WTC11 (cell line): ENCODE results near the gene NOS1. TPM values are rescaled to one million over a fixed set of nuclear protein-coding genes. Genes with fewer than 3 reads are reported as not detected.

Experiments used
- ATAC-seq: fragments of 200-7000 bp; cut with Tn5 transposase; 2 replicates; pipeline ENCODE4 v1.10.0; 2021; ENCODE audit warnings: mild to moderate bottlenecking, moderate library complexity
- CTCF ChIA-PET: fragments of 300-600 bp; sonication (Branson Sonifier 250); formaldehyde crosslinking; loops from one replicate; lab custom pipeline; 2021; ENCODE audit warnings: antibody characterized with exemption; lab: Charles Lee
- POLR2A ChIA-PET: fragments of 350-600 bp; sonication (Branson Sonifier 250); formaldehyde crosslinking; loops from one replicate; lab custom pipeline; 2021; ENCODE audit warnings: antibody characterized with exemption; lab: Charles Lee
- DNase-seq: peaks from one replicate; pipeline ENCODE4 v3.0.0; 2021; ENCODE audit warnings: low spot score
- H3K27ac Mint-ChIP-seq: 2 replicates; pipeline ENCODE4 v1.8.0; 2021; ENCODE audit warnings: mixed read lengths
- H3K27me3 Mint-ChIP-seq: 2 replicates; pipeline ENCODE4 v1.8.0; 2021; ENCODE audit warnings: low read depth, mild to moderate bottlenecking, moderate library complexity, mixed read lengths
- H3K36me3 Mint-ChIP-seq: 2 replicates; pipeline ENCODE4 v1.8.0; 2021; ENCODE audit warnings: mixed read lengths
- H3K4me1 Mint-ChIP-seq: 2 replicates; pipeline ENCODE4 v1.8.0; 2022; ENCODE audit warnings: mixed read lengths
- H3K4me3 Mint-ChIP-seq: 2 replicates; pipeline ENCODE4 v1.8.0; 2021; ENCODE audit warnings: mild to moderate bottlenecking, moderate library complexity, mixed read lengths
- H3K9me3 Mint-ChIP-seq: 2 replicates; pipeline ENCODE4 v1.8.0; 2021; ENCODE audit warnings: mixed read lengths
- GABPB1 ChIP-seq: sonication (generic); formaldehyde crosslinking; IDR thresholded peaks from 2 replicates; pipeline ENCODE4 v1.8.1; 2023; ENCODE audit warnings: mild to moderate bottlenecking, missing genetic modification reagents
- NR1H2 ChIP-seq: sonication (generic); formaldehyde crosslinking; IDR thresholded peaks from 2 replicates; pipeline ENCODE4 v1.9.0; 2021; ENCODE audit warnings: mild to moderate bottlenecking, moderate library complexity, missing genetic modification reagents
- NR2C2 ChIP-seq: sonication (generic); formaldehyde crosslinking; IDR thresholded peaks from 2 replicates; pipeline ENCODE4 v1.8.0; 2022; ENCODE audit warnings: mild to moderate bottlenecking, missing genetic modification reagents
- RORB ChIP-seq: fragments of 250-450 bp; sonication (Bioruptor Pico); IDR thresholded peaks from 2 replicates; pipeline ENCODE4 v1.9.0; 2021; ENCODE audit warnings: mild to moderate bottlenecking
- SMAD3 ChIP-seq: sonication (generic); formaldehyde crosslinking; IDR thresholded peaks from 2 replicates; pipeline ENCODE4 v1.8.0; 2022; ENCODE audit warnings: missing genetic modification reagents, mild to moderate bottlenecking, borderline replicate concordance
- SMAD4 ChIP-seq: sonication (generic); formaldehyde crosslinking; IDR thresholded peaks from 2 replicates; pipeline ENCODE4 v1.8.0; 2022; ENCODE audit warnings: mild to moderate bottlenecking, missing genetic modification reagents
- TEAD4 ChIP-seq: sonication (generic); formaldehyde crosslinking; IDR thresholded peaks from 2 replicates; pipeline ENCODE4 v1.8.0; 2022; ENCODE audit warnings: mild to moderate bottlenecking, missing genetic modification reagents
- ZNF138 ChIP-seq: sonication (generic); formaldehyde crosslinking; conservative IDR thresholded peaks from 2 replicates; pipeline ENCODE4 v1.8.1; 2022; ENCODE audit warnings: mild to moderate bottlenecking, moderate library complexity, missing genetic modification reagents
- ZNF219 ChIP-seq: sonication (generic); formaldehyde crosslinking; IDR thresholded peaks from 2 replicates; pipeline ENCODE4 v1.8.0; 2023; ENCODE audit warnings: missing genetic modification reagents, mild to moderate bottlenecking, borderline replicate concordance
- ZNF232 ChIP-seq: sonication (generic); formaldehyde crosslinking; IDR thresholded peaks from 2 replicates; pipeline ENCODE4 v1.8.0; 2022; ENCODE audit warnings: mild to moderate bottlenecking, missing genetic modification reagents
- ZNF423 ChIP-seq: fragments of 250-450 bp; sonication (Bioruptor Pico); IDR thresholded peaks from 2 replicates; pipeline ENCODE4 v2.1.2; 2022; ENCODE audit warnings: mild to moderate bottlenecking, moderate library complexity
- total RNA-seq: library from RNA; stranded (reverse); gene quantifications from 3 replicates; pipeline ENCODE4 v1.2.3, GENCODE V29; 2021
- TF ChIP-seq, protein P1 (sequence below): sonication (generic); formaldehyde crosslinking; IDR thresholded peaks from 2 replicates; pipeline ENCODE4 v1.8.1; 2023; ENCODE audit warnings: mild to moderate bottlenecking, missing genetic modification reagents, borderline replicate concordance
- TF ChIP-seq, protein P2 (sequence below): sonication (generic); formaldehyde crosslinking; IDR thresholded peaks from 2 replicates; pipeline ENCODE4 v1.8.0; 2023; ENCODE audit warnings: mild to moderate bottlenecking, missing genetic modification reagents
- TF ChIP-seq, protein P3 (sequence below): fragments of 200-600 bp; IDR thresholded peaks from 2 replicates; pipeline ENCODE4 v1.8.0; 2022; ENCODE audit warnings: antibody characterized with exemption
- TF ChIP-seq, protein P4 (sequence below): sonication (generic); formaldehyde crosslinking; IDR thresholded peaks from 2 replicates; pipeline ENCODE4 v1.8.1; 2023; ENCODE audit warnings: mild to moderate bottlenecking, moderate library complexity, missing genetic modification reagents
- TF ChIP-seq, protein P5 (sequence below): sonication (generic); formaldehyde crosslinking; IDR thresholded peaks from 2 replicates; pipeline ENCODE4 v1.8.0; 2022; ENCODE audit warnings: mild to moderate bottlenecking, missing genetic modification reagents

Gene NOS1
- total RNA-seq, 1 experiment from 2014 or later = 4.5 TPM

DNA sequence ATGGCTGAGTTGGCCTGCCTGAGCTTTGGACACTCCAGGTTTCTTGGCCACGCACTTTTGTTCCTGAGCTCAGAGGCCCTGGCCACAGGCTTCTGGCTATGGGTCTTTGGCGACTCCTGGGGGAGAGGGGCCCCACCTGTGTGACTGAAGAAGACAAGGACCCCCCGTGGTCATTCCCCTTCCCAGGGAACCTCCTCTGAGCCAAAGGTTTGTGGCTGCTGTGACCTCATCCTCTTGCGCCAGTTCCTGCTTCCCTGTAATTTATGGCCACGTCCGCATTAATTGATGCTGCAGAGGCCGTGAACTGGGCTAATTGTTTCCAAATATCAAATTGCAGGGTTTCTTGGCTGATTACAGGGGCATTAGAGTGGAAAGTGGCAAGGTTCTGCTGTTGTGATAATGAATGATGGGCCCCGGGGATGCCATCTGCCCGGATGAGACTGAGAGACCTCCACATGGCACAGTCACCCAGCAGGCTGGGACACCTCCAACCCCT lies 27.6 kb upstream of the NOS1 start:
- peaks cover 4% of the 10 kb centered on the region; the same call in 1 of the 2 replicates for H3K27me3 Mint-ChIP-seq
- H3K36me3 Mint-ChIP-seq = no peaks in the 10 kb centered on the region
- ChIA-PET CTCF (interaction anchor here (1.1 to 1.2 kb wide), 2 partner anchors 20 to 22 kb away, joined by 3 to 4 read pairs; no protein-coding TSS in a partner anchor), POLR2A (no interaction called here)
- H3K9me3 Mint-ChIP-seq = peaks cover 4% of the 10 kb centered on the region; the same call in 1 of the 2 replicates
- no peaks in the 10 kb centered on the region for H3K4me1 Mint-ChIP-seq
- no peak for TF ChIP-seq ZNF423
- H3K4me3 Mint-ChIP-seq = no peak overlapping the region
- DNase-seq = no peak
- no peak for ATAC-seq
- no peak overlapping the region for H3K27ac Mint-ChIP-seq

DNA sequence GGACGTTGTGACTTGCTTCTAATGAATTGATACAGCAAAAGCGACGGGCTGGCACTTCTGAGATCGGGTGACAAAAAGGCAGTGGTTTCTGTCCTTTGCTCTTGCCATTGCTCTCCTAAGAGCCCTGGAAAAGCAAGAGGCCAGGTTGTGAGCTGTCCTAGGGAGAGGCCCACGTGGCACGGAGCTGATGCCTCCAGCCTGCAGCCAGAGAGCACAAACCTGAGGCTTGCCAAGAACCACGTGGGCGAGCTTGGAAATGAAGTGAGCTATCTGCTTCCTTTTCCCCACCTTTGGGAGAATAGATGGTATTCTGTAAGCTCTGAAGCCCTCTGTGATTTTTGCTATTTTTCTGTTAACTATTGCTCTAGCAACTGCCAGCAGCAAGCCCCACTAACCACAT lies 26.4 kb upstream of the NOS1 start:
- no peaks in the 10 kb centered on the region for H3K4me1 Mint-ChIP-seq
- no peaks in the 10 kb centered on the region; the same call in 1 of the 2 replicates for H3K27me3 Mint-ChIP-seq
- CTCF ChIA-PET = interaction anchor here (1.1 to 2.1 kb wide), 2 partner anchors 19 to 21 kb away, joined by 4 to 9 read pairs; no protein-coding TSS in a partner anchor
- H3K36me3 Mint-ChIP-seq = no peaks in the 10 kb centered on the region
- no peak overlapping the region for H3K27ac Mint-ChIP-seq
- TF ChIP-seq GABPB1 (CRISPR knock-in tag) (no peak), RORB (CRISPR knock-in tag) (no peak), TEAD4 (no peak), ZNF219 (CRISPR knock-in tag) (no peak), SMAD4 (no peak)
- TF ChIP-seq, protein P1, sequence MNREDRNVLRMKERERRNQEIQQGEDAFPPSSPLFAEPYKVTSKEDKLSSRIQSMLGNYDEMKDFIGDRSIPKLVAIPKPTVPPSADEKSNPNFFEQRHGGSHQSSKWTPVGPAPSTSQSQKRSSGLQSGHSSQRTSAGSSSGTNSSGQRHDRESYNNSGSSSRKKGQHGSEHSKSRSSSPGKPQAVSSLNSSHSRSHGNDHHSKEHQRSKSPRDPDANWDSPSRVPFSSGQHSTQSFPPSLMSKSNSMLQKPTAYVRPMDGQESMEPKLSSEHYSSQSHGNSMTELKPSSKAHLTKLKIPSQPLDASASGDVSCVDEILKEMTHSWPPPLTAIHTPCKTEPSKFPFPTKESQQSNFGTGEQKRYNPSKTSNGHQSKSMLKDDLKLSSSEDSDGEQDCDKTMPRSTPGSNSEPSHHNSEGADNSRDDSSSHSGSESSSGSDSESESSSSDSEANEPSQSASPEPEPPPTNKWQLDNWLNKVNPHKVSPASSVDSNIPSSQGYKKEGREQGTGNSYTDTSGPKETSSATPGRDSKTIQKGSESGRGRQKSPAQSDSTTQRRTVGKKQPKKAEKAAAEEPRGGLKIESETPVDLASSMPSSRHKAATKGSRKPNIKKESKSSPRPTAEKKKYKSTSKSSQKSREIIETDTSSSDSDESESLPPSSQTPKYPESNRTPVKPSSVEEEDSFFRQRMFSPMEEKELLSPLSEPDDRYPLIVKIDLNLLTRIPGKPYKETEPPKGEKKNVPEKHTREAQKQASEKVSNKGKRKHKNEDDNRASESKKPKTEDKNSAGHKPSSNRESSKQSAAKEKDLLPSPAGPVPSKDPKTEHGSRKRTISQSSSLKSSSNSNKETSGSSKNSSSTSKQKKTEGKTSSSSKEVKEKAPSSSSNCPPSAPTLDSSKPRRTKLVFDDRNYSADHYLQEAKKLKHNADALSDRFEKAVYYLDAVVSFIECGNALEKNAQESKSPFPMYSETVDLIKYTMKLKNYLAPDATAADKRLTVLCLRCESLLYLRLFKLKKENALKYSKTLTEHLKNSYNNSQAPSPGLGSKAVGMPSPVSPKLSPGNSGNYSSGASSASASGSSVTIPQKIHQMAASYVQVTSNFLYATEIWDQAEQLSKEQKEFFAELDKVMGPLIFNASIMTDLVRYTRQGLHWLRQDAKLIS (CRISPR knock-in tag) = no peak
- TF ChIP-seq, protein P2, sequence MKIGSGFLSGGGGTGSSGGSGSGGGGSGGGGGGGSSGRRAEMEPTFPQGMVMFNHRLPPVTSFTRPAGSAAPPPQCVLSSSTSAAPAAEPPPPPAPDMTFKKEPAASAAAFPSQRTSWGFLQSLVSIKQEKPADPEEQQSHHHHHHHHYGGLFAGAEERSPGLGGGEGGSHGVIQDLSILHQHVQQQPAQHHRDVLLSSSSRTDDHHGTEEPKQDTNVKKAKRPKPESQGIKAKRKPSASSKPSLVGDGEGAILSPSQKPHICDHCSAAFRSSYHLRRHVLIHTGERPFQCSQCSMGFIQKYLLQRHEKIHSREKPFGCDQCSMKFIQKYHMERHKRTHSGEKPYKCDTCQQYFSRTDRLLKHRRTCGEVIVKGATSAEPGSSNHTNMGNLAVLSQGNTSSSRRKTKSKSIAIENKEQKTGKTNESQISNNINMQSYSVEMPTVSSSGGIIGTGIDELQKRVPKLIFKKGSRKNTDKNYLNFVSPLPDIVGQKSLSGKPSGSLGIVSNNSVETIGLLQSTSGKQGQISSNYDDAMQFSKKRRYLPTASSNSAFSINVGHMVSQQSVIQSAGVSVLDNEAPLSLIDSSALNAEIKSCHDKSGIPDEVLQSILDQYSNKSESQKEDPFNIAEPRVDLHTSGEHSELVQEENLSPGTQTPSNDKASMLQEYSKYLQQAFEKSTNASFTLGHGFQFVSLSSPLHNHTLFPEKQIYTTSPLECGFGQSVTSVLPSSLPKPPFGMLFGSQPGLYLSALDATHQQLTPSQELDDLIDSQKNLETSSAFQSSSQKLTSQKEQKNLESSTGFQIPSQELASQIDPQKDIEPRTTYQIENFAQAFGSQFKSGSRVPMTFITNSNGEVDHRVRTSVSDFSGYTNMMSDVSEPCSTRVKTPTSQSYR (CRISPR knock-in tag) = no peak
- TF ChIP-seq, protein P3, sequence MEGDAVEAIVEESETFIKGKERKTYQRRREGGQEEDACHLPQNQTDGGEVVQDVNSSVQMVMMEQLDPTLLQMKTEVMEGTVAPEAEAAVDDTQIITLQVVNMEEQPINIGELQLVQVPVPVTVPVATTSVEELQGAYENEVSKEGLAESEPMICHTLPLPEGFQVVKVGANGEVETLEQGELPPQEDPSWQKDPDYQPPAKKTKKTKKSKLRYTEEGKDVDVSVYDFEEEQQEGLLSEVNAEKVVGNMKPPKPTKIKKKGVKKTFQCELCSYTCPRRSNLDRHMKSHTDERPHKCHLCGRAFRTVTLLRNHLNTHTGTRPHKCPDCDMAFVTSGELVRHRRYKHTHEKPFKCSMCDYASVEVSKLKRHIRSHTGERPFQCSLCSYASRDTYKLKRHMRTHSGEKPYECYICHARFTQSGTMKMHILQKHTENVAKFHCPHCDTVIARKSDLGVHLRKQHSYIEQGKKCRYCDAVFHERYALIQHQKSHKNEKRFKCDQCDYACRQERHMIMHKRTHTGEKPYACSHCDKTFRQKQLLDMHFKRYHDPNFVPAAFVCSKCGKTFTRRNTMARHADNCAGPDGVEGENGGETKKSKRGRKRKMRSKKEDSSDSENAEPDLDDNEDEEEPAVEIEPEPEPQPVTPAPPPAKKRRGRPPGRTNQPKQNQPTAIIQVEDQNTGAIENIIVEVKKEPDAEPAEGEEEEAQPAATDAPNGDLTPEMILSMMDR = no peak
- ATAC-seq (no peak), DNase-seq (no peak)
- H3K4me3 Mint-ChIP-seq = no peak overlapping the region
- peaks cover 4% of the 10 kb centered on the region; the same call in 1 of the 2 replicates for H3K9me3 Mint-ChIP-seq
- POLR2A ChIA-PET = no interaction called here

DNA sequence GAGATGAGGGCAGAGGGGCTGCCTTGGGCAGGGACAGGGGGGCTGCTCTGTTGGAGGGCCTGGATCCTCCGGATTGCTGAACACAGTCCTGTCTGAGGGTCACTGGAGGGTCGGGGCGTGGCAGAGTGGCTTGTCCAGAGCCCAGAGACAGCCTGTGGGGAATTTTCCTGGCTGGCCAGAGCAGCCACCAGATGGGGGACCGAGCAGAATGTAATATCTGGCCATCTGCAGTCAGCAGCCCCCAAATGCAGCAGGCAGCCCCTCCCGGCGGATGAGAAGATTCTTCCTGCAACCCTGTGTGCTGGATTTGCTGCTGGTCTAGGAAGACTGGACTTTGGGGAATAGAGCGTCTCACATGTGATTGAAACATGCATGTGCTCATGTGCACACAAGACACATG lies 23.3 kb upstream of the NOS1 start:
- CTCF ChIA-PET = no interaction called here

More for the DNA sequence above, 23.3 kb upstream of the NOS1 start:
- POLR2A ChIA-PET = no interaction called here
- Mint-ChIP-seq H3K9me3 (peaks cover 7% of the 10 kb centered on the region), H3K4me3 (no peak overlapping the region), H3K4me1 (no peaks in the 10 kb centered on the region), H3K27ac (no peak overlapping the region), H3K27me3 (peaks cover 4% of the 10 kb centered on the region), H3K36me3 (no peaks in the 10 kb centered on the region)
- DNase-seq (no peak), ATAC-seq (no peak)
- no peak for TF ChIP-seq ZNF423
- no peak for TF ChIP-seq ZNF138 (CRISPR knock-in tag)
- TF ChIP-seq, protein P4, sequence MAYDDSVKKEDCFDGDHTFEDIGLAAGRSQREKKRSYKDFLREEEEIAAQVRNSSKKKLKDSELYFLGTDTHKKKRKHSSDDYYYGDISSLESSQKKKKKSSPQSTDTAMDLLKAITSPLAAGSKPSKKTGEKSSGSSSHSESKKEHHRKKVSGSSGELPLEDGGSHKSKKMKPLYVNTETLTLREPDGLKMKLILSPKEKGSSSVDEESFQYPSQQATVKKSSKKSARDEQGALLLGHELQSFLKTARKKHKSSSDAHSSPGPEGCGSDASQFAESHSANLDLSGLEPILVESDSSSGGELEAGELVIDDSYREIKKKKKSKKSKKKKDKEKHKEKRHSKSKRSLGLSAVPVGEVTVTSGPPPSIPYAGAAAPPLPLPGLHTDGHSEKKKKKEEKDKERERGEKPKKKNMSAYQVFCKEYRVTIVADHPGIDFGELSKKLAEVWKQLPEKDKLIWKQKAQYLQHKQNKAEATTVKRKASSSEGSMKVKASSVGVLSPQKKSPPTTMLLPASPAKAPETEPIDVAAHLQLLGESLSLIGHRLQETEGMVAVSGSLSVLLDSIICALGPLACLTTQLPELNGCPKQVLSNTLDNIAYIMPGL (CRISPR knock-in tag) = no peak
- no peak for TF ChIP-seq SMAD3 (CRISPR knock-in tag)
- TF ChIP-seq ZNF232 (CRISPR knock-in tag) = no peak
- TF ChIP-seq NR1H2 (CRISPR knock-in tag) = no peak
- TF ChIP-seq, protein P5, sequence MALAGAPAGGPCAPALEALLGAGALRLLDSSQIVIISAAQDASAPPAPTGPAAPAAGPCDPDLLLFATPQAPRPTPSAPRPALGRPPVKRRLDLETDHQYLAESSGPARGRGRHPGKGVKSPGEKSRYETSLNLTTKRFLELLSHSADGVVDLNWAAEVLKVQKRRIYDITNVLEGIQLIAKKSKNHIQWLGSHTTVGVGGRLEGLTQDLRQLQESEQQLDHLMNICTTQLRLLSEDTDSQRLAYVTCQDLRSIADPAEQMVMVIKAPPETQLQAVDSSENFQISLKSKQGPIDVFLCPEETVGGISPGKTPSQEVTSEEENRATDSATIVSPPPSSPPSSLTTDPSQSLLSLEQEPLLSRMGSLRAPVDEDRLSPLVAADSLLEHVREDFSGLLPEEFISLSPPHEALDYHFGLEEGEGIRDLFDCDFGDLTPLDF (CRISPR knock-in tag) = no peak
- no peak for TF ChIP-seq NR2C2 (CRISPR knock-in tag)
